NT2/D1 (cell line): ENCODE data around the gene G6PD.

Experiments used
- YY1 ChIP-seq: IDR thresholded peaks from 2 replicates; pipeline ENCODE4 v1.6.1; 2011; ENCODE audit not compliant: insufficient read length, insufficient read depth
- ZNF274 ChIP-seq: IDR thresholded peaks from 2 replicates; pipeline ENCODE4 v1.6.1; 2011; ENCODE audit warnings: mild to moderate bottlenecking, low read depth, low read length

DNA sequence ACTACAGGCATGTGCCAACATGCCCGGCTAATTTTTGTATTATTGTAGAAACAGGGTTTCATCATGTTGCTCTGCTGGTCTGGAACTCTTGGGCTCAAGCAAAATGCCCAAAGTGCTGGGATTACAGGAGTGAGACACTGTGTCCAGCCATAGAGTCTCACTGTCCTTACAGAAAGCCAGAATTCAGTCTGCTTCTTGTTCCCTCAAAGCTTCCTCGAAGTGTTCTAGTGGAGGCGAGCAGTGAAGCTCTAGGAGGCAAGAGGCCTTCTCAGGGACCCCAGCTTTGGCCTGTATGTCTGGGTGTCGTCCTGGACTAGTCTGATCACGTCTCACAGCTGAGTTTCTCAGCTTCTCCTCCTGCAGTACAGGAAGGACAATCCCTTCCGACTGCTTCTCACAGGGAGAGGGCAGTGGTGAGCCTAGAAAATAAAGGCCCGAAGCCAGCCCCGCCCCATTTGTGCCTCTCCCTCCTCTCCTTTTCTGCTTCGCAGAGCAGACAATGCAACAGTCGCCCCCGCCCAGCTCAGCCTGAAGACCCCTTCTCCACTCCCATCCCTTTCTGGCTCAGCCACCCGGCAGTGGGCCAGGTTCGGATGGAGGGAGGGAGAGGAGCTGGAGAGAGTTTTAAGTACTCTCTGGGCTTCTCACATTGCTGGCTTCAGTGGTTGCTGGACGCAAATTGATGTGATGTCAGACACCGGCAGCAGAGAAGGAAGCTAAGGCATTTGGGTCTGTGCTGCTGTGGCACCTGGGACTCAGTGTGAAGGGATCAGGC, 19.6 kb downstream of the G6PD start:
- TF ChIP-seq YY1, result no peak
- no peak for TF ChIP-seq ZNF274
